ENCODE measurements around the gene HSPB2.
"Not testable (repeated sequence)": the region's sequence is repeated elsewhere in the genome, so short reads cannot be mapped to it uniquely, and the experiment has no call there.

The HSPB2 gene

GRCh38 chr11:111912535-111912934 lies at the start of gene HSPB2:
HSPB2 (plus strand) TSS chr11:111912734; CDS start chr11:111912830, 96 bp downstream.
- FAIRE-seq, result no peak

- no peak for FAIRE-seq
Observed at GRCh38 chr11:111870113-111870512, 42.4 kb upstream of the HSPB2 start.

DNA sequence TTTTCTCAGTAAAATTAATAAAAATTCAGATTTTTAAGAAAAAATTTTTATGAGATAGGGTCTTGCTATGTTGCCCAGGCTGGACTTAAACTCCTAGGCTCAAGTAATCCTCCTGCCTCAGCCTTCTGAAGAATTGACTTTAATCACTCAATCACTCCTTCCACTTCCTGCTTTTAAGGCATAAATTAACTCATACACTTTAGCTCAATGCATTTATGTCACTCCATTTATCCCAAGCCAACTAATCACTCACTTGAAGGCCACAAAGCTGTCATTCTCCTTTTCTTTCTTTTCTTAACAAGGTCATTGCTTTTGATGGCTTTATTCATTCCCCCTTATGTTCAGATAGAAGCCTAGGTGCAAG lies 42.0 kb upstream of the HSPB2 start:
- FAIRE-seq, result no peak

- no peak for FAIRE-seq
Observed at GRCh38 chr11:111870886-111871692, 41.4 kb upstream of the HSPB2 start, which contains the start of gene ALG9. ALG9 (minus strand) TSS chr11:111871581; CDS start chr11:111871482, 99 bp downstream.

GRCh38 chr11:111871693-111872161 lies 40.8 kb upstream of the HSPB2 start:
- FAIRE-seq, result no peak

- FAIRE-seq, result no peak
Observed at GRCh38 chr11:111878385-111878848, 34.1 kb upstream of the HSPB2 start.

DNA sequence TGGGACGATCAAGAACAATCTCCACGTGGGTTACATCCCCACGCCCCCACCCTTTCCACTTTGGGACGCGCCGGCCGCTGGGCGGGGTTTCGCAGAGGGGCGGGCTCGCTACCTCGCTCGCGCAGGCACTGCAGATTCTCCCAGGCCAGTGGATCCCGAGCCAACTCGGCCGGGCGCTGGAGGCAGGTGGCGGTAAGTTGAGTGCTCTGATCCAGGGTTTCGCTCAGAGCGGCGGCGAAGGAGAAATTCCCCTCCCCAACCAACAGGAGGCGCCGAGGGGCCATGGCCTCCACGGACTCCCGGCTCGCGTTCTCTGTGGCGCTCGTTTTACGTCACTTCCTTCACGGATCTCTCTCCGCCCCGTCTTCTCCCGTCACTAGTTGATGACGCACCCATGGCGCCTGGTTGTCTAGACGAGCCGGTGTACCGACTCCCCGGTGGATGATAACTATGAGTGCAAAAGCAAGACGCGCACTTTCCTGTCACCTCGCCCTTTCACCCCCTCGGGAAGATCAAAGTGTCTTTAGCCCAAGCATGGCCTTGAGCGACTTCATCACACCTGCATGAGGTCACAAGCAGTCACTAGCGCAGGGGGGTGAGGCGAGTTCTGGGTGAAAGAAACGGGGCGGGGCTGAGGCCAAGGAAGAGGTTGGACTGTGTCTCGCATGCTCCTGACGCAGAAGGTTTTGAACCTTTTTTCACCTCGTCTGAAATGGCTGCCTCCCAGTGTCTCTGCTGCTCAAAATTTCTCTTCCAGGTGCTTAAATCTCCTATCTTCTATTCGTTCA lies 33.5 kb upstream of the HSPB2 start, which contains the start of the genes CFAP68 and FDXACB1:
TSS of gene CFAP68 (plus strand) at position 693 of the 788 bp plus-strand sequence. CDS start at position 713, 20 bp downstream.
TSS of gene FDXACB1 (minus strand) at position 317 of the 788 bp plus-strand sequence. CDS start at position 284, 33 bp downstream.
- no peak for FAIRE-seq

GRCh38 chr11:111879637-111879960 lies 32.9 kb upstream of the HSPB2 start:
- FAIRE-seq, result no peak

DNA sequence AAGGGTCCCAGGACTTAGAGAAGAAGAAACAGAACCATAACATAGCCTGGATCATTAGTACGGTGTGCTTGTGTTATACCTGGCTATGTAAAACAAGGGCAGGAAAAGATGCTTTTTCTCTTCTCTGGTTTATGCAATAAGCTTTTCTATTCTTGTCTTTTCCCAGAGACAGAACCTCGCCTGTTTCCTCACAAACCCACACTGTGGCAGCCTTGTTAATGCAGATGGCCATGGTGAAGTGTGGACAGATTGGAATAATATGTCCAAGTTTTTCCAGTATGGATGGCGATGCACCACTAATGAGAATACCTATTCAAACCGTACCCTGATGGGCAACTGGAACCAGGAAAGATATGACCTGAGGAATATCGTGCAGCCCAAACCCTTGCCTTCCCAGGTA lies 30.3 kb upstream of the HSPB2 start:
- FAIRE-seq, result no peak

DNA sequence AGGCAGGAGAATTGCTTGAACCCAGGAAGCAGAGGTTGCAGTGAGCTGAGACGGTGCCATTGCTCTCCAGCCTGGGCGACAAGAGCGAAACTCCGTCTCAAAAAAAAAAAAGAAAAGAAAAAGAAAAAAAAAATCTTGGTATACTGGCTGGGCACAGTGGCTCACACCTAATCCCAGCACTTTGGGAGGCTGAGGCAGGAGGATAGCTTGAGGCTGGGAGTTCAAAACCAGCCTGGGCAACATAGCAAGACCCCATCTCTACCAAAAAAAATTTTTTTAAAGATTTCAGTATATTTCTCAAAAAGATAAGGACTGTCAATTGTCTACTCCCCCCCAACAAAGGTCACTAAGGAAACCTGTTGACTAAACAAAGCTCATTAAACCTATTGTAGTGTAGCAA lies 27.5 kb upstream of the HSPB2 start:
- not testable (repeated sequence) for FAIRE-seq

DNA sequence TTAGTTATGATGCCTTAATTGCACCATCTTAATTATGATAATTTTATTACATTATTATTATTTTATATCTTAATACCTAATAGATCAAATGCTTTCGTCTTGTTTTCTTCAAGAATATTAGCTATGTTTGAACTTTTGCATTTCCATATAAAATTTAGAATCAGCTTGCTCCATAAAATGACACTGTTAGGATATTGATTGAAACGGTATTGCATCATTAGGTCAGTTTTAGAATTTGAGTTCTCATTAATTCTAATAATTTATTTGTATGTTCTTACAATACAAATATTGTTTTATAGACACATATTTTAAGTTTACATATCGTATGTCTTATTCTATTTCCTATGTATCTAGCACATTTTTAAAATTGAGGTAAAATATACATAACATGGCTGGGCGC lies 26.5 kb upstream of the HSPB2 start:
- no peak for FAIRE-seq

- FAIRE-seq, result no peak
Observed at GRCh38 chr11:111886844-111887243, 25.7 kb upstream of the HSPB2 start.

DNA sequence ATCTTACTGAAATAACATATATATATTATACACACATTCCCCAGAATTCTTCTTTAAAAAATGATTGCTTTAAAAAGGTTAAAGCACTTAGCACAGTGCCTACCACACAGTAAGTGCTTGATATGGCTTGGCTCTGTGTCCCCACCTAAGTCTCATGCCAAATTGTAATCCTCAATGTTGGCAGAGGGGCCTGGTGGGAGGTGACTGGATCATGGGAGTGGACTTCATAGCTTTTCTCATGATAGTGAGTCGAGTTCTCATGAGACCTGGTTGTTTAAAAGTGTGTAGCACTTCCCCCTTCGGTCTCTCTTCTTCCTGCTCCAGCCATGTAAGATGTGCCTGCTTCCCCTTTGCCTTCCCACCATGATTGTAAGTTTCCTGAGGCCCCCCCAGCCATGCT lies 7.1 kb upstream of the HSPB2 start:
- no peak for FAIRE-seq

DNA sequence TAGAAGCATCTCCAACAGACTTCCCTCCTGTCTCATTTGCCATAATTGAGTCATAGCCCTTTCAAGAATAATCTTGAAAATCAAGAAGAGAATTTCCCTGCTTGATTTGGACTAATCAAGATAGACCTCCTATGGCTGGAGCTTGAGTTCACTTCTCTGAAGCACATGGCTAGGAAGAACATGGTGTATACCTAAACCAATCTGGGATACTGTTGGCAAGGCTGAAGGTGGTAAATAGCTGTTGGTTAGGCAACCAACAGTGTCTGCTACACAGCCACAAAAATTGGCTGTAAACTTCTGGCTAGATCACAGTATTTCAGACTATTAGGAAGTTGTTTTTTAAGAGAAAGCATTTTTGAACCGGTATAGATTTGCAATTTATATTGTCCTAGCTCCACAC lies 5.9 kb upstream of the HSPB2 start:
- no peak for FAIRE-seq

DNA sequence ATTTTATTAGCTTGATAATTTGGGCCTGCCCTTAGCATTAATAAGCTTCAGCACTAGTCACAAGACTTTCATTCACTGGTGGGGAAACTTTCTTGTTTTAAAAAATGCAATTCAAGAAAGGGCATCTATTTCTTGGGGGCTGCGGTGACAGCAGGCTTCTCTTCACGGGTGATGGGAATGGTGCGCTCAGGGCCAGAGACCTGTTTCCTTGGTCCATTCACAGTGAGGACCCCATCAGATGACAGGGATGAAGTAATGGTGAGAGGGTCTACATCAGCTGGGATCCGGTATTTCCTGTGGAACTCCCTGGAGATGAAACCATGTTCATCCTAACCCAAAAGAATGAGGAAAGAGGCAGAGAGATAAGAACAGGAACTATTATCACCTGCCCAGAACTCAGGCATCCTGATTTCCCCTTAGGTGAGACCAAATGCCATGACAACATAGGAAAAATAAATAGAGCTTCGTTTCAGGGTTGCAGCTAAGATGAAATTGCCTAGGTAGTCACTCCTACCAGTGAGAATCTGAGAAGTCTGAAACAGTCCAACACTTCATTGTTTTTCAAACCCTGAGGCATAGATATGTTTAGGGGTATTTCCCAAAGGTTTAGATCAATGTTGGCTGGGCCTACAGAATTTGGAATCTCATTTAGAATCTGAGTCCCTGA lies 3.8 kb upstream of the HSPB2 start:
- FAIRE-seq, result no peak

- FAIRE-seq, result no peak
Observed at GRCh38 chr11:111909378-111909777, 3.2 kb upstream of the HSPB2 start.

- FAIRE-seq, result no peak
Observed at GRCh38 chr11:111910676-111911562, 1.6 kb upstream of the HSPB2 start.

DNA sequence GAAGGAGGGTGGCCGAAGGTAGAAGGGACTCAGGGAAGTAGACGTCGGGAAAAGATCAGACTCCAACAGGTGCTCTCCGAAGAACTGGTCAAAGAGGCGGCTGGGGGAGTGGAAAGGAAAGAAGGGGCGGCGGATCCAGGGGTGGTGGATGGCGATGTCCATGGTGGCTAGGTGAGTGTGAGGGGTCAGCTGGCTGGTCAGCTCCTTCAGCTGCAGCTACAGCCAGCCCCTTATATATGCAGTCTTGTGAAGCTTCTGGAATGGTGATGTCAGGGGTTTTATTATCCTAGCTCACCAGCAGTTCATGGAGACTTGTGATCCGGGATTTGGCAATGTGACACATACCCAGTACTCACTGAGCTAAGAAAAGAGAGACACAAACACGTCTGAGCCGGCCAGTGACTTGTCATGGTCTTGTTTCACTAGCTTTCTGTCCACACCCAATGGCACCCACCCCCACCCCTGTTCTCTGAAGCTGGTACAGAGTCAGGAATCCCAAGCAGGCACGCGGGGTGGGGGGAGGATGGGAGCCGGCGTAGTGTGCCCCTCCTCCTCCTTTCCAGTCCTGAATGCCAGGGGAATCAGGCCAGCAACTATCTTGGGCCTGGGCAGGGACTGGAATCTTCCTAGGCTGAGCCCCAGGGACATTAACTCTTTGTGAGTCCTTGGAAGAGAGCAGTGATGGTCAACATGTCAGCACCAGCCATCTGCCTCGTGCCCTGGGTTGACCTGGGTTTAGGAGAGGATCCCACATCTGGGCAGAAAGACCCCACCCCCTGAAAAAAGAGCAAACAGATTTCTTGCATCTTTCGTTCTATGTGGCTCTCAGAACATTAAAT lies 752 bp upstream of the HSPB2 start, which contains the start of gene CRYAB:
TSS of gene CRYAB (minus strand) at position 208 of the 839 bp plus-strand sequence. CDS start at position 162, 46 bp downstream.
- no peak for FAIRE-seq

- no peak for FAIRE-seq
Observed at GRCh38 chr11:111913031-111913861, 712 bp downstream of the HSPB2 start.

GRCh38 chr11:111913997-111914396 lies 1.5 kb downstream of the HSPB2 start:
- FAIRE-seq, result no peak
